Activated B cell treated with CpG ODN at 0.5 μM for 24 hours (primary cell): ENCODE measurements around the gene VTI1A. TPM values are rescaled to one million over a fixed set of nuclear protein-coding genes. Genes with fewer than 3 reads are reported as not detected.

Experiments
- ATAC-seq: fragments of 200-7000 bp; cut with Tn5 transposase; one replicate; pipeline ENCODE4 v1.10.0; 2021; ENCODE audit warnings: low read depth, mild to moderate bottlenecking, moderate library complexity
- CTCF ChIA-PET: fragments of 350-600 bp; sonication (Branson Sonifier 250); formaldehyde crosslinking; loops from one replicate; lab custom pipeline; 2021; ENCODE audit warnings: antibody characterized with exemption; lab: Charles Lee
- POLR2A ChIA-PET: fragments of 350-600 bp; sonication (Branson Sonifier 250); formaldehyde crosslinking; loops from one replicate; lab custom pipeline; 2021; ENCODE audit warnings: antibody characterized with exemption; lab: Charles Lee
- DNase-seq: peaks from one replicate; pipeline ENCODE4 v3.0.0; 2022
- H3K27ac Mint-ChIP-seq: one replicate; pipeline ENCODE4 v1.8.0; 2020; ENCODE audit warnings: mixed read lengths
- H3K27me3 Mint-ChIP-seq: one replicate; pipeline ENCODE4 v1.8.0; 2021; ENCODE audit warnings: mixed read lengths
- H3K36me3 Mint-ChIP-seq: one replicate; pipeline ENCODE4 v1.8.0; 2021; ENCODE audit warnings: low read depth, mixed read lengths
- H3K4me1 Mint-ChIP-seq: one replicate; pipeline ENCODE4 v1.8.0; 2021; ENCODE audit warnings: mixed read lengths
- H3K4me3 Mint-ChIP-seq: one replicate; pipeline ENCODE4 v1.8.0; 2020; ENCODE audit warnings: mild to moderate bottlenecking, mixed read lengths
- H3K9me3 Mint-ChIP-seq: one replicate; pipeline ENCODE4 v1.8.0; 2020; ENCODE audit warnings: mixed read lengths
- intact Hi-C: fragments of 100-400 bp; cut with micrococcal nuclease; formaldehyde crosslinking; loops from one replicate; pipeline ENCODE4 v1.15.1; 2024
- total RNA-seq: library from RNA; stranded (reverse); gene quantifications from 2 replicates; pipeline ENCODE4 v1.2.3, GENCODE V29; 2022
- TF ChIP-seq, protein P1 (sequence below): fragments of 200-600 bp; IDR thresholded peaks from one replicate; pipeline ENCODE4 v1.8.0; 2022; ENCODE audit warnings: antibody characterized with exemption, mild to moderate bottlenecking

The VTI1A gene
- total RNA-seq, 1 donor from 2014 or later = 74.0 TPM

DNA sequence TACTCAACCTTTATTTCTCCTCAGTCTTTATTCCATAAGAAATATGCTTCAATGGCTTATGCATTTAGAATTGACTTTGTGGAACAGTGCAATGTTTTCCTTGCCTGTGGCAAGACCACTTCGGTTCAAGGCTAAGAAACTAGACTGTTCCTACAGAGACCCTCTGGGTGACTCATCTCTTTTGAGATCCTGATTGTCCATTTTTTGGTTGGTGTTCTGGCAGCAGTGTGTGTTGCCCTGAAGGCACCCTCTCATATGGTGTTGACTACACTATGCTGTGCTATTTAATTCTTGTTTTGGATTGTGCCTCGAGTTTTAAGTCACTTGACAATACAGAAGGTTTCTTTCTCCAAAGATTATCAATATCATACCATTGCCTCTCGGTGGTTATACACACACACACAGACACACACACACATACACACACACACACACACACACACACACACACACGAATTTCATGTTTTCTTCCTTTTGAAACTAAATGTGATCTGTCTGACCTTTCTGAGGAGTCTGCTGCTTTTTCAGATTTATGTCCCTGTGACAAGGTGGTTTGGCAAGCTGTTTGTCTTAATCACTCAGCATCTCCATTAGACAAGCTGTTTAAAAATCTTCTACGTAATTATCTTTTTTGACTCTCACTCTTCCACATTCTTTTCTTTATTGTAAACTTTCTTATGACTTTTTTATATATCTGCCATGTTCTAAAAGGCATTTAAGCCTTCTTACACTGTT is 187.2 kb downstream of the VTI1A start:
- H3K36me3 Mint-ChIP-seq = peaks cover 4% of the 10 kb centered on the region
- H3K4me3 Mint-ChIP-seq = no peak overlapping the region
- intact Hi-C loops = no loop called here
- ChIA-PET POLR2A (no interaction called here), CTCF (no interaction called here)
- TF ChIP-seq, protein P1, sequence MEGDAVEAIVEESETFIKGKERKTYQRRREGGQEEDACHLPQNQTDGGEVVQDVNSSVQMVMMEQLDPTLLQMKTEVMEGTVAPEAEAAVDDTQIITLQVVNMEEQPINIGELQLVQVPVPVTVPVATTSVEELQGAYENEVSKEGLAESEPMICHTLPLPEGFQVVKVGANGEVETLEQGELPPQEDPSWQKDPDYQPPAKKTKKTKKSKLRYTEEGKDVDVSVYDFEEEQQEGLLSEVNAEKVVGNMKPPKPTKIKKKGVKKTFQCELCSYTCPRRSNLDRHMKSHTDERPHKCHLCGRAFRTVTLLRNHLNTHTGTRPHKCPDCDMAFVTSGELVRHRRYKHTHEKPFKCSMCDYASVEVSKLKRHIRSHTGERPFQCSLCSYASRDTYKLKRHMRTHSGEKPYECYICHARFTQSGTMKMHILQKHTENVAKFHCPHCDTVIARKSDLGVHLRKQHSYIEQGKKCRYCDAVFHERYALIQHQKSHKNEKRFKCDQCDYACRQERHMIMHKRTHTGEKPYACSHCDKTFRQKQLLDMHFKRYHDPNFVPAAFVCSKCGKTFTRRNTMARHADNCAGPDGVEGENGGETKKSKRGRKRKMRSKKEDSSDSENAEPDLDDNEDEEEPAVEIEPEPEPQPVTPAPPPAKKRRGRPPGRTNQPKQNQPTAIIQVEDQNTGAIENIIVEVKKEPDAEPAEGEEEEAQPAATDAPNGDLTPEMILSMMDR = no peak
- H3K9me3 Mint-ChIP-seq = no peaks in the 10 kb centered on the region
- ATAC-seq (no peak), DNase-seq (no peak)
- H3K27me3 Mint-ChIP-seq = no peaks in the 10 kb centered on the region
- no peaks in the 10 kb centered on the region for H3K4me1 Mint-ChIP-seq
- H3K27ac Mint-ChIP-seq = no peak overlapping the region

DNA sequence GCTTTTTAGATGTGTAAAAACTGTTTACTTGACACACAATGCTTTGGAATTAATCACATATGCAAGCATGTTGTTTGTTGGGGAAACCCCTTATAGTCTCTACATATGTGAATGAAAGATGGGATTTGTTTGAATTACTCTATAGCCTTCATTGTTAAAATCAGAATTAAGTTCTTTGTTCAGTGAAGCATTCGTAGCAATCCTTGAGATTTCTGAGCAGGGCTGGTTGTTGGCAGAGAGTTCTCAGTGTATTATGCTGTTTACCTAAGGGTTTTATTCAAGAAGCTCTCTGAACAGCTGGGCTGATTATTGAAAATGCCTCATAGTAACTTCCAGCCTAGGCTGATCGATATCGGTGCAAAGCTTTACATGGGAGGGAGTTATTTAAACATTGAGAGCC is 190.9 kb downstream of the VTI1A start:
- H3K4me1 Mint-ChIP-seq = no peaks in the 10 kb centered on the region
- intact Hi-C loops = no loop called here
- no peaks in the 10 kb centered on the region for H3K27me3 Mint-ChIP-seq

DNA sequence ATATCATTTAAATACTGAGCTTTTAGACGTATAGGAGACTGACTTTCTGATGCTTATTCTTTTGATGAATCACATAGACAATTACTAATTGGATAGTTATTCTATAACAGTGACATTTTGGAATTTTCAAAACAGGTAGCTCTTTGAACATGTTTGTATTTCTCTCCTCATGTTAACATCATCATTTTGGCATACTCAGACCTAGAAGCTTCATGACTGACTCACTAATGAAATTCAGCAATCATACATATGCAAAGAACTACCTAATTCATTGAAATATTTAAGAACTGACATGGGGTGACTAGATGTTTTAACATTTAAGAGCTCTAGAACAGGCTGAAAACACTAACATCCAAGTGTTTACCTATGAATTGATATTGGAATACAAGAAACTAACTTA is 192.3 kb downstream of the VTI1A start:
- no peaks in the 10 kb centered on the region for H3K4me1 Mint-ChIP-seq
- intact Hi-C loops = no loop called here
- ChIA-PET POLR2A (no interaction called here), CTCF (no interaction called here)
- DNase-seq (no peak), ATAC-seq (no peak)
- TF ChIP-seq, protein P1 = no peak
- H3K4me3 Mint-ChIP-seq = no peak overlapping the region
- no peak overlapping the region for H3K27ac Mint-ChIP-seq
- no peaks in the 10 kb centered on the region for H3K36me3 Mint-ChIP-seq
- no peaks in the 10 kb centered on the region for H3K9me3 Mint-ChIP-seq
- no peaks in the 10 kb centered on the region for H3K27me3 Mint-ChIP-seq

More for the DNA sequence above, 190.9 kb downstream of the VTI1A start:
- H3K36me3 Mint-ChIP-seq = peaks cover 1% of the 10 kb centered on the region
- ATAC-seq (no peak), DNase-seq (no peak)
- ChIA-PET CTCF (no interaction called here), POLR2A (no interaction called here)
- H3K4me3 Mint-ChIP-seq = no peak overlapping the region
- H3K9me3 Mint-ChIP-seq = no peaks in the 10 kb centered on the region
- TF ChIP-seq, protein P1 = no peak
- no peak overlapping the region for H3K27ac Mint-ChIP-seq

DNA sequence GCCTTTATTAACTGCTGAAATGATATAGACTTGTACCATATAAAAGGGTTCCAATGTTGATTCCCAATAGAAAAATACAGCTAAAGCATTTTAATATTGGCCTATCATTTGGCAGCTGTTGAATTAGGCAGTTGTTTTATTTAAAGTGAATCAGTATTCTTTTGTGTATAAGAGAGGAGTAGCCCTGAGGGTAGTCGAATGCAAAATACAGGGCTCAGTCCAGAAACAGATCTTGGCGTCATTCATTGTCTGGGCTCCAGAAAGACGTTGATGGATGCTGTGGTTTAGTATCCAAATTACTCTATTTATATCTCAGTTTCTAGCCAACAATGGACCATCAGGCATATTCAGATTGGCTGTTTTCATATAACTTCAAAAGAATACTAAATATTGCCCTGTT is 193.6 kb downstream of the VTI1A start:
- Mint-ChIP-seq H3K4me1 (no peaks in the 10 kb centered on the region), H3K4me3 (no peak overlapping the region), H3K36me3 (no peaks in the 10 kb centered on the region), H3K27ac (no peak overlapping the region), H3K27me3 (no peaks in the 10 kb centered on the region), H3K9me3 (no peaks in the 10 kb centered on the region)
- TF ChIP-seq, protein P1 = no peak
- ChIA-PET POLR2A (no interaction called here), CTCF (no interaction called here)
- intact Hi-C loops = no loop called here
- ATAC-seq (no peak), DNase-seq (no peak)

DNA sequence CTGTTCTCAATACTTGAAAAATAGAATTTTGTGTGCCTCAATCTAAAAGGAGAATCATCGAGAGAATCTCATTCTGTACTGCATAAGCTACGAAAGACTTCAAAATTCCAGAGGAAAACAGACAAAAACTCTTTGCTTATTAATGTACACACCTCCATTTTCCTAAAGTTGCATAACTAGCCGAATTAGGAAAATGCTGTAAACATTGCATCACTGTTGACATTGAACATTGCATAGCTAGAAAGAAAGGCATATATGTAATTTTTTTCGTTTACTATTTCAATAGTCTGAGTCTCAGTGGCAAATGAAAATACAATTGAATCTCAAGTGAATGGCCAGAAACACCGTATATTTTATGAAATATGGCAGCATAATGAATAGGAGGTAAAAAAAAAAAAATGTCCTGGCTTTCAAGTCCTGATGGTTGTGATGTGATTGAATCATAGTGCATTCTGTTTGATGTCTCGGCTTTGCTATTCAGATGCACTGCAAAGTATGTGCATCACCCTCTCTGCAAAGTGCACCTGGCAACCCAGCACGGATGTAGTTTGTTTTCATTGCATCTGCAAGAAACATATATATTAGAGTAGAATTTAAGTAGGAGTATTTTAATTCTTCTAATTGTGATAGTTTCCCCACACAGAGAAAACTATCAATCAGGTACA is 196.7 kb downstream of the VTI1A start:
- DNase-seq = no peak
- Mint-ChIP-seq H3K4me3 (no peak overlapping the region), H3K27ac (no peak overlapping the region), H3K4me1 (no peaks in the 10 kb centered on the region), H3K27me3 (no peaks in the 10 kb centered on the region), H3K9me3 (no peaks in the 10 kb centered on the region), H3K36me3 (no peaks in the 10 kb centered on the region)
- TF ChIP-seq, protein P1 = no peak
- intact Hi-C loops = no loop called here
- ChIA-PET POLR2A (no interaction called here), CTCF (no interaction called here)
- ATAC-seq = no peak
